ENCODE results near the gene RIMKLB.
A peak's percentile ranks its signal among the peaks of the same experiment; 100 is the strongest.

RIMKLB gene

GRCh38 chr12:8664228-8664913 lies 33.4 kb upstream of the RIMKLB start:
- no peaks in the 10 kb centered on the region for H3K9me3 ChIP-seq (ENCODE audit: control extremely low read depth in 1 of 5, control insufficient read depth in 4 of 5, insufficient read depth in 2 of 5, low read depth in 1 of 5, low read length in 4 of 5)
- ChIA-PET POLR2A (no interaction called here), CTCF (no interaction called here)
- no peak for DNase-seq
- H3K36me3 ChIP-seq (ENCODE audit: control insufficient read depth in 4 of 4, insufficient read depth in 4 of 4, low read length in 3 of 4) = no peaks in the 10 kb centered on the region
- no peak overlapping the region for H3K4me3 ChIP-seq (ENCODE audit: control insufficient read depth in 1 of 7, extremely low read depth in 1 of 7, insufficient read depth in 4 of 7, low read depth in 2 of 7, low read length in 6 of 7)
- no peaks in the 10 kb centered on the region for H3K27me3 ChIP-seq (replicated peaks in 2 of 5; ENCODE audit: control insufficient read depth in 4 of 5, insufficient read depth in 5 of 5, low read length in 4 of 5)
- WGBS (ENCODE audit: insufficient coverage) = 96% methylated on average over 5 of the region's 5 CpGs
- peaks cover 0 to 16% (median 7%) of the 10 kb centered on the region in 4 experiments for H3K4me1 ChIP-seq (ENCODE audit: control extremely low read depth in 1 of 4, control insufficient read depth in 4 of 4, insufficient read depth in 4 of 4, low read length in 3 of 4)
- no peak overlapping the region for H3K27ac ChIP-seq (ENCODE audit: insufficient read depth in 1 of 2, low read depth in 1 of 2, low read length in 2 of 2, poor library complexity in 1 of 2, severe bottlenecking in 2 of 2)

DNA sequence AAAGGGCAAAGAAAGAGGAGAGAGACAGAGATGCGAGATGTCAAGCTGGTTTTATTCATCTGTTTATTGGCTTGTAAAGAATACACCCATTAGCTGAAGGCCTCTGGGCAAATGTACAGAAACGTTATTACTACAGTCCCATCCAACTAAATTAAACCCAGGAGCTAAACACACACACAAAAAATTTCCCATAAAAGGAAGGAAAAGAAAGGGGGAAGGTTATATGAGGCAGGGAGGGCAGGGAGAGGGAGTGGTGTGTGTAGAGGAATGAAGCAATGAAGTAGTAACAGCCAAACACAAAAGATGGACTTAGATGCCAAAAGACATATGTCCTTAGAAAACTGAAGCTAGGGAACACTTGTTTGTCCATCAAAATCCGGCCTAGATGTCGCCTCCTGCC lies 32.0 kb upstream of the RIMKLB start:
- no peak overlapping the region for H3K27ac ChIP-seq (ENCODE audit: insufficient read depth in 1 of 2, low read depth in 1 of 2, low read length in 2 of 2, poor library complexity in 1 of 2, severe bottlenecking in 2 of 2)
- no peaks in the 10 kb centered on the region for H3K27me3 ChIP-seq (replicated peaks in 2 of 5; ENCODE audit: control insufficient read depth in 4 of 5, insufficient read depth in 5 of 5, low read length in 4 of 5)
- H3K4me3 ChIP-seq (ENCODE audit: control insufficient read depth in 1 of 7, extremely low read depth in 1 of 7, insufficient read depth in 4 of 7, low read depth in 2 of 7, low read length in 6 of 7) = no peak overlapping the region
- no CpG with 5 or more reads among the region's 4 CpGs for WGBS (ENCODE audit: insufficient coverage)
- H3K9me3 ChIP-seq (ENCODE audit: control extremely low read depth in 1 of 5, control insufficient read depth in 4 of 5, insufficient read depth in 2 of 5, low read depth in 1 of 5, low read length in 4 of 5) = peaks cover 0 to 3% (median 0%) of the 10 kb centered on the region in 5 experiments
- POLR2A ChIA-PET = no interaction called here
- DNase-seq = no peak
- H3K36me3 ChIP-seq (ENCODE audit: control insufficient read depth in 4 of 4, insufficient read depth in 4 of 4, low read length in 3 of 4) = no peaks in the 10 kb centered on the region
- CTCF ChIA-PET = interaction anchor here (0.8 kb wide), 1 partner anchor 11 kb away, joined by 3 read pairs; no protein-coding TSS in a partner anchor
- peaks cover 0 to 16% (median 7%) of the 10 kb centered on the region in 4 experiments for H3K4me1 ChIP-seq (ENCODE audit: control extremely low read depth in 1 of 4, control insufficient read depth in 4 of 4, insufficient read depth in 4 of 4, low read length in 3 of 4)

GRCh38 chr12:8667270-8667669 lies 30.5 kb upstream of the RIMKLB start:
- H3K36me3 ChIP-seq (ENCODE audit: control insufficient read depth in 4 of 4, insufficient read depth in 4 of 4, low read length in 3 of 4) = no peaks in the 10 kb centered on the region
- H3K4me1 ChIP-seq (ENCODE audit: control extremely low read depth in 1 of 4, control insufficient read depth in 4 of 4, insufficient read depth in 4 of 4, low read length in 3 of 4) = peaks cover 0 to 16% (median 9%) of the 10 kb centered on the region in 4 experiments
- peaks cover 0 to 5% (median 0%) of the 10 kb centered on the region in 5 experiments for H3K9me3 ChIP-seq (ENCODE audit: control extremely low read depth in 1 of 5, control insufficient read depth in 4 of 5, insufficient read depth in 2 of 5, low read depth in 1 of 5, low read length in 4 of 5)
- 0% methylated on average over 1 of the region's 2 CpGs for WGBS (ENCODE audit: insufficient coverage)
- peak; percentile 16 to 67 (median 56) for DNase-seq
- H3K27ac ChIP-seq (ENCODE audit: insufficient read depth in 1 of 2, low read depth in 1 of 2, low read length in 2 of 2, poor library complexity in 1 of 2, severe bottlenecking in 2 of 2) = no peak overlapping the region
- no peaks in the 10 kb centered on the region for H3K27me3 ChIP-seq (replicated peaks in 2 of 5; ENCODE audit: control insufficient read depth in 4 of 5, insufficient read depth in 5 of 5, low read length in 4 of 5)
- POLR2A ChIA-PET = no interaction called here
- CTCF ChIA-PET = interaction anchor here (0.7 kb wide), 1 partner anchor 194 kb away, joined by 3 read pairs; no protein-coding TSS in a partner anchor
- H3K4me3 ChIP-seq (ENCODE audit: control insufficient read depth in 1 of 7, extremely low read depth in 1 of 7, insufficient read depth in 4 of 7, low read depth in 2 of 7, low read length in 6 of 7) = no peak overlapping the region

DNA sequence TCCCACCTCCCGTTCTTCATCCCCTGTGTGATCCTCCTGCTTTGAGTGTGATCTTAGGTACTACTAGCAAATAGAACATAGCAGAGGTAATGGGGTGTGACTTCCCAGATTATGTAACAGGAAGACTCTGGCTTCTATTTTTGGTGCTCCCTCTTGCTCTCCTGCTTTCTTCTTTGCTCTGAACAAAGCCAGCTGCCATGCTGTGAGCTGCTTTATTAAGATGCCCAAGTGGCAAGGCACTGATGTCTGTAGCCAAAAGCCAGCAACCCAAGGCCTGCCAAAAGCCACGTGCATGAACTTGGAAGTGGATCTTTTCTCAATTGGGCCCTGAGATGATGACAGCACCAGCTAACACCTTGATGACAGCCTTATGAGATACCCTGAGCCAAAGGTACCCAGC lies 29.4 kb upstream of the RIMKLB start:
- 100% methylated on average over 1 of the region's 2 CpGs for WGBS (ENCODE audit: insufficient coverage)
- H3K27me3 ChIP-seq (replicated peaks in 2 of 5; ENCODE audit: control insufficient read depth in 4 of 5, insufficient read depth in 5 of 5, low read length in 4 of 5) = no peaks in the 10 kb centered on the region
- no peak for DNase-seq
- H3K27ac ChIP-seq (ENCODE audit: insufficient read depth in 1 of 2, low read depth in 1 of 2, low read length in 2 of 2, poor library complexity in 1 of 2, severe bottlenecking in 2 of 2) = no peak overlapping the region
- ChIA-PET POLR2A (no interaction called here), CTCF (interaction anchor here (1.1 kb wide), 1 partner anchor 13 kb away, joined by 4 read pairs; no protein-coding TSS in a partner anchor)
- H3K4me3 ChIP-seq (ENCODE audit: control insufficient read depth in 1 of 7, extremely low read depth in 1 of 7, insufficient read depth in 4 of 7, low read depth in 2 of 7, low read length in 6 of 7) = no peak overlapping the region
- H3K9me3 ChIP-seq (ENCODE audit: control extremely low read depth in 1 of 5, control insufficient read depth in 4 of 5, insufficient read depth in 2 of 5, low read depth in 1 of 5, low read length in 4 of 5) = peaks cover 0 to 5% (median 0%) of the 10 kb centered on the region in 5 experiments
- H3K36me3 ChIP-seq (ENCODE audit: control insufficient read depth in 4 of 4, insufficient read depth in 4 of 4, low read length in 3 of 4) = no peaks in the 10 kb centered on the region
- H3K4me1 ChIP-seq (ENCODE audit: control extremely low read depth in 1 of 4, control insufficient read depth in 4 of 4, insufficient read depth in 4 of 4, low read length in 3 of 4) = peaks cover 0 to 16% (median 9%) of the 10 kb centered on the region in 4 experiments

DNA sequence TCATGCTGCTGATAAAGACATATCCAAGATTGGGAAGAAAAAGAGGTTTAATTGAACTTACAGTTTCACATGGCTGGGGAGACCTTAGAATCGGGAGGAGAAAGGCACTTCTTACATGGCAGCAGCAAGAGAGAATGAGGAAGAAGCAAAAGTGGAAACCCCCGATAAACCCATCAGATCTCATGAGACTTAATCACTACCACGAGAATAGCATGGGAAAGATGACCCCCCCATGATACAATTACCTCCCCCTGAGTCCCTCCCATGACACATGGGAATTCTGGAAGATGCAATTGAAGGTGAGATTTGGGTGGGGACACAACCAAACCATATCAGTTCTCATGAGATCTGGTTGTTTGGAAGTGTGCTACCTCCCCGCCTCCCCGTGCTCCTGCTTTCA lies 25.4 kb upstream of the RIMKLB start:
- H3K27me3 ChIP-seq (replicated peaks in 2 of 5; ENCODE audit: control insufficient read depth in 4 of 5, insufficient read depth in 5 of 5, low read length in 4 of 5) = no peaks in the 10 kb centered on the region
- H3K4me1 ChIP-seq (ENCODE audit: control extremely low read depth in 1 of 4, control insufficient read depth in 4 of 4, insufficient read depth in 4 of 4, low read length in 3 of 4) = peaks cover 0 to 17% (median 7%) of the 10 kb centered on the region in 4 experiments
- no CpG with 5 or more reads among the region's 5 CpGs for WGBS (ENCODE audit: insufficient coverage)
- peaks cover 0 to 5% (median 0%) of the 10 kb centered on the region in 5 experiments for H3K9me3 ChIP-seq (ENCODE audit: control extremely low read depth in 1 of 5, control insufficient read depth in 4 of 5, insufficient read depth in 2 of 5, low read depth in 1 of 5, low read length in 4 of 5)
- DNase-seq = no peak
- H3K4me3 ChIP-seq (ENCODE audit: control insufficient read depth in 1 of 7, extremely low read depth in 1 of 7, insufficient read depth in 4 of 7, low read depth in 2 of 7, low read length in 6 of 7) = no peak overlapping the region
- CTCF ChIA-PET = no interaction called here
- POLR2A ChIA-PET = no interaction called here
- H3K36me3 ChIP-seq (ENCODE audit: control insufficient read depth in 4 of 4, insufficient read depth in 4 of 4, low read length in 3 of 4) = no peaks in the 10 kb centered on the region
- no peak overlapping the region for H3K27ac ChIP-seq (ENCODE audit: insufficient read depth in 1 of 2, low read depth in 1 of 2, low read length in 2 of 2, poor library complexity in 1 of 2, severe bottlenecking in 2 of 2)

DNA sequence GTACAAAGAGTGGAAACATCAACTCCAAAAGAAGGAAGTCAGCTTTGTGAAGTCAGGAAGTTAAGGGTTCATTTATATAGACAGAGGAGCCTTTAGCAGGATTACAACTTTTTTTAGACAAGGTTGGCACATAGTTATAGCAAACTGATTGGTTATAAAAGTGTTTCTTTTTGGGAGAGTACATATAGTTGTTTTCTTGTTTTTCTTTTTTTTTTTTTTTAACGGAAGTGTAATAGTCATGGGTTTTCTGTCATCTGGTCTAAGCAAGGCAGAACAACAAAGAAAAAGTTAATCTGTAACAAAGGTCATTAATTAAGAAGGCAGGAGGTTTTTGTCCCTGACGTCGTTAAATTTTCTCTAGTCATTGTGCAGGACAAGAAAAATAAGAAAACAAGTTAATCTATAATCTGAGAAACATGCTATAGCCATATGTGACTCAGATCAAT lies 22.2 kb upstream of the RIMKLB start:
- H3K27ac ChIP-seq (ENCODE audit: insufficient read depth in 1 of 2, low read depth in 1 of 2, low read length in 2 of 2, poor library complexity in 1 of 2, severe bottlenecking in 2 of 2) = no peak overlapping the region
- no CpG with 5 or more reads among the region's 3 CpGs for WGBS (ENCODE audit: insufficient coverage)
- DNase-seq = no peak
- no peaks in the 10 kb centered on the region for H3K27me3 ChIP-seq (replicated peaks in 2 of 5; ENCODE audit: control insufficient read depth in 4 of 5, insufficient read depth in 5 of 5, low read length in 4 of 5)
- POLR2A ChIA-PET = no interaction called here
- H3K4me3 ChIP-seq (ENCODE audit: control insufficient read depth in 1 of 7, extremely low read depth in 1 of 7, insufficient read depth in 4 of 7, low read depth in 2 of 7, low read length in 6 of 7) = no peak overlapping the region
- CTCF ChIA-PET = interaction anchor here (0.7 to 6.1 kb wide), 6 partner anchors 10 to 215 kb away, joined by 3 to 20 read pairs (median 6); no protein-coding TSS in a partner anchor
- no peaks in the 10 kb centered on the region for H3K36me3 ChIP-seq (ENCODE audit: control insufficient read depth in 4 of 4, insufficient read depth in 4 of 4, low read length in 3 of 4)
- H3K4me1 ChIP-seq (ENCODE audit: control extremely low read depth in 1 of 4, control insufficient read depth in 4 of 4, insufficient read depth in 4 of 4, low read length in 3 of 4) = peaks cover 0 to 4% (median 2%) of the 10 kb centered on the region in 4 experiments
- peaks cover 0 to 4% (median 0%) of the 10 kb centered on the region in 5 experiments for H3K9me3 ChIP-seq (ENCODE audit: control extremely low read depth in 1 of 5, control insufficient read depth in 4 of 5, insufficient read depth in 2 of 5, low read depth in 1 of 5, low read length in 4 of 5)

GRCh38 chr12:8676651-8677050 lies 21.1 kb upstream of the RIMKLB start:
- Histone ChIP-seq H3K4me1 (ENCODE audit: control extremely low read depth in 1 of 4, control insufficient read depth in 4 of 4, insufficient read depth in 4 of 4, low read length in 3 of 4) (peaks cover 0 to 4% (median 0%) of the 10 kb centered on the region in 4 experiments), H3K36me3 (ENCODE audit: control insufficient read depth in 4 of 4, insufficient read depth in 4 of 4, low read length in 3 of 4) (no peaks in the 10 kb centered on the region), H3K9me3 (ENCODE audit: control extremely low read depth in 1 of 5, control insufficient read depth in 4 of 5, insufficient read depth in 2 of 5, low read depth in 1 of 5, low read length in 4 of 5) (no peaks in the 10 kb centered on the region), H3K4me3 (ENCODE audit: control insufficient read depth in 1 of 7, extremely low read depth in 1 of 7, insufficient read depth in 4 of 7, low read depth in 2 of 7, low read length in 6 of 7) (no peak overlapping the region), H3K27ac (ENCODE audit: insufficient read depth in 1 of 2, low read depth in 1 of 2, low read length in 2 of 2, poor library complexity in 1 of 2, severe bottlenecking in 2 of 2) (no peak overlapping the region), H3K27me3 (replicated peaks in 2 of 5; ENCODE audit: control insufficient read depth in 4 of 5, insufficient read depth in 5 of 5, low read length in 4 of 5) (no peaks in the 10 kb centered on the region)
- ChIA-PET CTCF (interaction anchor here (0.8 to 6.1 kb wide), 9 partner anchors 11 to 362 kb away, joined by 3 to 20 read pairs (median 4); no protein-coding TSS in a partner anchor), POLR2A (no interaction called here)
- no peak for DNase-seq
- WGBS (ENCODE audit: insufficient coverage) = 100% methylated on average over 3 of the region's 4 CpGs
